Cerebellar nuclear complex (tissue), 1 donor: ENCODE data around the gene AGTRAP.

Experiments used
- DNase-seq, 2 experiments: peaks; one replicate each; lab custom pipeline; 2025; lab: John Stamatoyannopoulos, UW

The AGTRAP gene

GRCh38 chr1:11764115-11764514 lies 28.2 kb downstream of the AGTRAP start:
- DNase-seq = no peak

- DNase-seq = no peak
These were observed 28.6 kb downstream of the AGTRAP start for GRCh38 chr1:11764519-11764918.

DNA sequence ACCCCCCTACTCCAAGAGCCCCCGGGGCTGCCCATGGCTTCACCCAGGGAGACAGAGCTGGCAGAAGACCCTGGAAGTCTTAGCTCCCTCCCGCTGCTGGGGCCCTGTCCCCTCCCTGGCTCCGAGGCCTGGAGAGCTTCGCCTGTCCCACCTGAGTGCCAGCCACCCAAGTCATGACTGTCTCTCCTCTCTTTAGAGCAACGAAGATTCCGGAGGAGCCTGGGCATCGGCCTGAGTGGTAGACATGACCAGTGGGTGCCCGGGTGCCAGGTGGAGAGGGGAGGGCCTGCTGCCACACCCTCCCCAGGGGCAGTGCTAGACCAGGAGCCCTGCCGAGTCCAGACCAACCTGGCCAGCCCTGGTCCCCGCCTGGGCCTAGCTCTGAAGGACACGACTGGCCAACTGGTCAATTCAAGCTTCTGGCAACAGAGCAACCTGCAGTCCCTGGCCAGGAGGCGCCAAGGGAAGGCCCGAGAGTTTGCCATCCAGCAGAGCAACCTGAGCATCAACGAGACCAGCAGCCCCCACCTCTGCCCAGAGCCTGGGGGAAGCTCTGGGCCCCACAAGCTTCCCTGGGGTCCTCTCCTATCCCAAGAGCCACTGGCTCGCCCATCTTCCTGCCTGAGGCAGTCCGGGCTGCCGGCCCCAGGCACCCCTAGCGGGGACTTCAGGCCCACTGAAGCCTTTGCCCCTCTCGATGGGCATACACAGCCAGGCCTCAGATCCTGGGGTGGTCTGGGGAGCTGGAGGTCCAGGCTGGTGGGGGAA lies 29.9 kb downstream of the AGTRAP start:
- no peak for DNase-seq

DNA sequence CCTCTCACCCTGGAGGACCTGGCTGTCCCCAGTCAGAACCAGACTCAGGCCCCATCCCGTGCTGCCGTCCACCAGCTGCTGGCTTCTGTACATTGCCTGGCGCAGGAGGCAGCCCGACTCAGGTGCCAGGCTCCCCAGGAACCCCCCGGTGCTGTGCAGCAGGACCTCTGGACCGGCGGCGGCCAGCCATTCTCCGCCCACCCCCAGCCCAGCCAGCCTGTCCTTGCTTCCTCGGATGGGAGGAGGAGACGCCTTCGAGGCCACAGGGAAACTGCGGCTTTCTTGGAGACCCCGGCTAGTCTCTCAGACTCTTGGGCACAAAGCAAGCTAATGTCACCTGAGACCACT lies 30.5 kb downstream of the AGTRAP start:
- no peak for DNase-seq

DNA sequence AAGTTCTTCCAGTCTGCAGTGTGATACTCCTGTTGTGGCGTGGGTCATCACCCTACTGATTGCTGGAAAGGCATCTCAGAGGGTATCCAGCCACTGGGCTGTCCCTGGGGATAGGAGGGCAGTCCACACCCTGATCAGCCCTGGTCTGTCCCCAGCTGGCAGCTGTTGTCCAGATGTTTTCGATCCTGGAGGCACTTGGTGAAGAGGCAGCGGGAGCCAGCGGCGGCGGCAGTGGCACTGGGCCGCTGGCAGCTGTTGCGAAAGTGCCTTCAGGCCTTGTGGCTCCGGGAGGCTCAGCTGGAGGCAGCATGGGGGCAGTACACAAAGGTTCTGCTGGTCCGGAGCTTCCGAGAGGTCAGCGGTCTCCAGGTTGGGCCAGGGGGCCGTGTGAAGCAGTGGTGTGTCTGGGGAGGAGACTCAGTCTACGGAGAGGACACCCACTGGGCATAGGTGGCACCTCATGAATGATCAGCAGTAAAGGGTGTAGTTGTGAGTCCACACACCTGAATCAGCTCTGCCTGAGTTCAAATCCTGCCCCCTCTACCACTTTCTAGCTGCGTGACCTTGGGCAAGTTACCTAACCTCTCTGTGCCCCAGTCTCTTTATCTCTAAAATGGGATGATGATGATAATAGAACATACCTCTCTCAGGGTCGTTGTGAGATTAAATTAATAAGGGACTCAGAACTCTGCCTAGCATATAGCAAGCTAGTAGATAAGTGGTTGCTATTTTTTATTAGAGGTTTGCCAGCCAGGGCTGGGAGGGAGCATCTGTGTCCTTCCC lies 32.2 kb downstream of the AGTRAP start:
- no peak for DNase-seq

- no peak for DNase-seq
These were observed 32.9 kb downstream of the AGTRAP start for GRCh38 chr1:11768821-11769220.

GRCh38 chr1:11769274-11769673 lies 33.3 kb downstream of the AGTRAP start:
- DNase-seq = no peak

DNA sequence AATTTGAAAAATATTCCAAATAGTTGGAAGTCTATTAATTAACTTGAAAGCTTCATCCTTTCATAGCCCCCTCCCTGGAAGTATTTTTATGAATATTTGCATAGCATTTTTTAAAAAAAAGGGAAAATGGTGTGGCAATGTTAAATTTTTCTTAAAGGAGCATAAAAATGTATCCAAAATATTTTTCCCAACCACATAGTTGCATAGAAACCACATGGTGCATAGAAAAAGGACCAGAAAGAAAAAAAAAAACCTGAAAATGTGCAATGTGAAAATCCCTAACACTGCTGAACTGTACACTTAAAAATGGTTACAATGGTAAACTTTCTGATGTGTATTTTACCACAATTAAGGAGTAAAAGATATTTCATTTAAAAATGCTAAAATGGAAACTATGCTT lies 34.1 kb downstream of the AGTRAP start:
- no peak for DNase-seq

- no peak for DNase-seq
These were observed 35.6 kb downstream of the AGTRAP start for GRCh38 chr1:11771481-11772043.

DNA sequence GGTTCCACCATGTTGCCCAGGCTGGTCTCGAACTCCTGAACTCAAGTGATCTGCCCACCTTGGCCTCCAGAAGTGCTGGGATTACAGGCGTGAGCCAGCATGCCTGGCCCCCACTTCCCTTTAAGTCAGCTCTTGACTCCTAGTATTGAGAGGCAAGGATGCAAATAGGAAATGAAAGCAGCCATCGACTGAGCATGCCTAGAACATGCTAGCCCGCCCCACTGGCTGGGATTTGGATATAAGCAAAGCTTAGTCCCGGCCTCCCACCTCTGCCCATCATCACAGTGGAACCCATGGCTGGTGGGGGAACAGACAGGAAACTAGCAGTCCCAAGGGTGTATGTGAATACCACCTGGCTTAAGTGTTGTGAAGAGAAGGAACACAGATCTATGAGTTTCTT lies 36.5 kb downstream of the AGTRAP start:
- no peak for DNase-seq

DNA sequence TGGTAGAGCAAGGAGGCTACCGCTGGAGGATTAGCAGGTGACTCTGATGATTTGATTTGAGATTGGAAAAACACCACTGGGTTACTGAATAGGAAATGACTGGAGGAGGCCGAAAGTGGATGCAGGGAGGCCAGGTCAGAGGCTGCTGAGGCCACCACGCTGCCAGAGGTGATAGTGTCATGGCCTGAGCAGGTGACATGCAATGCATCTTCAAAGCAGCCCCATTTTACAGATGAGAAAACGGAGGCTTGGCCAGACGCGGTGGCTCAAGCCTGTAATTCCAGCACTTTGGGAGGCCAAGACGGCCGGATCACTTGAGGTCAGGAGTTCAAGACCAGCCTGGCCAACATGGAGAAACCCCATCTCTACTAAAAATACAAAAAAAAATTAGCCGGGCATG lies 38.8 kb downstream of the AGTRAP start:
- DNase-seq = no peak

DNA sequence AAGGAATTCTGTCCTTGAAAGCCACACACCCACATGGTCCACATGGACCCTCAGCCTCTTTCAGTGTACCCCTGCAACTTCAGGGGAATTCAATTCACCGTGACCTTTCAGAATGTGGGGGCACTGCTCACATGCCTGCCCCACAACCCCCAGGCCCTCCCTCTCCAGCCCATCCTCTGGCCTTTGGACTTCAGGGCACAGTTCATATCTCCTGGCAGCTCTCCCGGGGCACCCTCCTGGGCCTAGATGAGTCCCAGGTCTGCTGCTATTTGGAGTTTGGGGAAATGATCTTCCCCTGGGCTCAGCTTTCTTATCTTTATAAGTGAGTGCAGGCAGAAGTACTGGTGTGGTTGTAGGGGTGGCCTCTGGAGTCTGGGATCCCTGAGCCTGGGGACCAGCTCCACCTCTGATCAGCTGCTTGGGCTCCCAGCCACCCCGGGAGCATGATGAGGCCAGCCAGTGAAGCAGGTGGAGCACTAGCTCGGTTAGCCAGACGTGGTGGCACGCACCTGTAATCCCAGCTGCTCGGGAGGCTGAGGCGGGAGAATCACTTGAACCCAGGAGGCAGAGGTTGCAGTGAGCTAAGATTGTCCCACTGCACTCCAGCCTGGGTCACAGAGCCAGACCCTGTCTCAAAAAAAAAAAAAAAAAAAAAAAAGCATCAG lies 41.9 kb downstream of the AGTRAP start:
- no peak for DNase-seq

- DNase-seq = no peak
These were observed 42.4 kb downstream of the AGTRAP start for GRCh38 chr1:11778336-11778735.

DNA sequence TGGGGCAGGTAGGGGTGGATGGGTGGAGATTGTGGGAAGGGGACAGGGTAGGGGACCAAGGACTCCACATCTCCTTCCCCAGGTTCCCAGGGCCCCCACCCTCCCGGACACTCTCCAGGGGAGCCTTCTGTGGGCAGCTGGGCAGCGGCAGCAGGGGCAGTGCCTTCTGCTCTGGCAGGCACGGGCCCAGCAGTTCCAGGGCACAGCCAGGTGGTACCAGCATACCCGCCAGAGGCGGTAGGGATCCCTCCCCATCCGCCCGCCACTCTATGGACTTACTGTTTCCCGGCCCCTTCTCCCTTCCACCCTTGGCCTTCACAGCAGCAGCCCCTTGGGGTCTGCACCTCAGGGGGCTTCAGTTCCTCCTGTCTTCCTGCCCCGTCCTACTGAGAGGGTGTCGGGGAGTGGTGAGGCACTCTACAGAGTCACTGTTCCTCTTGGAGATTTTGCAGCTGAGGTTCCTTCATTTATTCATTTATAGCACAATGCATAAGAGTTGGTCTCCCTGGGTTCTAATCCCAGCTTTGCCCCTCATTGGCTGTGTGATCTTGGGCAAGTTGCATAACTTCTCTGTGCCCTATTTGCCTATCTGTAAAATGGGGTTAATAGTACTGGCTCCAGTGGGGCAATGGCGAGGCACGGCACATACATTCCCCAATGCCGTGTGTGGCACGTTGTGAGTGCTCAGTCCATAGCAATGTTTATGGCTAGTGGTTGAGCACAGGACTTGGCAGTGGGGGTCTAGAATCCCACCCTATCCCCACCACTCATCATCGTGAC lies 43.1 kb downstream of the AGTRAP start:
- DNase-seq = no peak

GRCh38 chr1:11779715-11780379 lies 43.9 kb downstream of the AGTRAP start:
- no peak for DNase-seq

GRCh38 chr1:11780380-11781147 lies 44.6 kb downstream of the AGTRAP start:
- DNase-seq = no peak

DNA sequence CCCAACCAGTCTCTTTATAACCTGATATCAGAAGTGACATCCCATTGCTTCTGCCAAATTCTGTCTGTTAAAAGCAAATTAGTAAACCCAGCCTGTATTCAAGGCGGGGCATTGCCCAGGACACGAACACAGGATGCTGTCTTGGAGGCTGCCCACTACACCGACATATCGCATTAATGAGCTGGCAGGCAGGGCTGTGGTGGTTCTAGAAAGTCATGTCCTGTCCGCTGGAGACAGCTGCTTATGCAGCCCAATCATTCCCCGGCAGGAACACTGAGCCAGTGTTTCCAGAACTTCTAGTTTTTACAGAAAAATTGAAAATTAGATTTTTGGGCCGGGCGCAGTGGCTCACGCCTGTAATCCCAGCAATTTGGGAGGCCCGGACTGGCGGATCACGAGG lies 45.4 kb downstream of the AGTRAP start:
- DNase-seq = no peak

GRCh38 chr1:11782127-11782708 lies 46.3 kb downstream of the AGTRAP start:
- DNase-seq = no peak

DNA sequence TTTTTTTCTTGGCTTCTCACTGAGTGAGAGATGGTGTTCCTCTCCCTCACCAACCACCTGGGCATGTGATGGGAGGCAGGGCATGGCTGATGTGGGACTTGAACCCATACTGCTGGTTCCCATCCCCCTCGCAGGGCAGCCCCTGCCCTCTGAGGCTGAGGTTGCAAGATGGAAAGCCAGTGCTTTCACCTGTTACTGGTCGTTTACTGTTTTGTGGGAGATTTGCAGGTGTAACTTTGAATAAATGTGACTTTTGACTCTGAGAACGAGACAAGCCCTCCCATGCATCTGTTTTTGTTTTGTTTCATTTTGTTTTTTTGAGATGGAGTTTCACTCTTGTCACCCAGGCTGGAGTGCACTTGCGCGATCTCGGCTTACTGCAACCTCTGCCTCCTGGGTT lies 47.6 kb downstream of the AGTRAP start:
- DNase-seq = no peak
